Small intestine (tissue), 7 donors: ENCODE results near the gene ELOVL2. TPM values are rescaled to one million over a fixed set of nuclear protein-coding genes. Genes with fewer than 3 reads are reported as not detected.

Experiments used
- DNase-seq, 2 donors: peaks; one replicate each; pipeline versions ENCODE4 v3.0.0 to v3.0.0-alpha.2; 2013
- FAIRE-seq: peaks from 2 replicates; lab custom pipeline; 2012; peaks lifted over from hg19 to GRCh38; lab: Jason Lieb, UNC
- H3K27ac ChIP-seq, 3 donors: one replicate each; pipeline ENCODE4 v1.5.1; 2013; ENCODE audit warnings: low read length in 2 of 3, mild to moderate bottlenecking in 2 of 3, control low read depth in 1 of 3, inconsistent platforms in 1 of 3, low read depth in 1 of 3, moderate library complexity in 1 of 3
- H3K27me3 ChIP-seq, 3 donors: one replicate each; pipeline ENCODE4 v1.6.1; 2013; ENCODE audit warnings: low read length in 3 of 3, inconsistent platforms in 1 of 3; ENCODE audit not compliant: control insufficient read depth in 3 of 3, insufficient read depth in 3 of 3
- H3K36me3 ChIP-seq, 3 donors: one replicate each; pipeline ENCODE4 v1.6.1; 2013; ENCODE audit warnings: low read length in 3 of 3, inconsistent platforms in 1 of 3, low read depth in 1 of 3, mild to moderate bottlenecking in 1 of 3, moderate library complexity in 1 of 3; ENCODE audit not compliant: control insufficient read depth in 3 of 3, insufficient read depth in 2 of 3
- H3K4me1 ChIP-seq, 3 donors: one replicate each; pipeline ENCODE4 v1.6.1; 2013; ENCODE audit warnings: low read length in 2 of 3, inconsistent platforms in 1 of 3, low read depth in 1 of 3, mild to moderate bottlenecking in 1 of 3, moderate library complexity in 1 of 3; ENCODE audit not compliant: control insufficient read depth in 3 of 3, insufficient read depth in 2 of 3
- H3K4me3 ChIP-seq, 3 donors: one replicate each; pipeline ENCODE4 v1.5.1; 2013; ENCODE audit warnings: low read length in 3 of 3, control low read depth in 1 of 3, inconsistent platforms in 1 of 3, low read depth in 1 of 3, mild to moderate bottlenecking in 1 of 3, moderate library complexity in 1 of 3
- H3K9me3 ChIP-seq, 2 donors: one replicate each; pipeline ENCODE4 v1.6.1; 2013; ENCODE audit warnings: low read depth in 1 of 2, low read length in 1 of 2; ENCODE audit not compliant: control insufficient read depth in 2 of 2, insufficient read depth in 1 of 2
- WGBS, 3 donors: extraction: QIAGEN DNeasy Blood & Tissue Kit; methylation state at CpG; one replicate each; pipeline ENCODE4 v1.1.7; 2013; 5-methylcytosine and 5-hydroxymethylcytosine counted together
- polyA plus RNA-seq, 4 donors: library from polyadenylated mRNA; stranded (reverse) in 3 of 4; unstranded in 1 of 4; fragments of 200-250 nt in 3 of 4; fragments of 120-200 nt in 1 of 4; gene quantifications; one replicate each; pipeline versions ENCODE4 v1.2.1 to v1.2.3, GENCODE V29; 2013
- donor health status: healthy with polysubstance abuse.
- donor health status: control.
- donor health status: control.
- donor health status: Bipolar disorder and iron deficiency.
- donor health status: healthy.

Gene ELOVL2
- polyA plus RNA-seq, 4 donors: 0.48 to 4.8 TPM; not detected in 2

GRCh38 chr6:10945845-10946244 is 98.3 kb downstream of the ELOVL2 start:
- Histone ChIP-seq H3K27me3 (no peaks in the 10 kb centered on the region), H3K9me3 (no peaks in the 10 kb centered on the region), H3K4me1 (no peaks in the 10 kb centered on the region), H3K27ac (no peak overlapping the region), H3K36me3 (no peaks in the 10 kb centered on the region), H3K4me3 (no peak overlapping the region)
- DNase-seq (no peak), FAIRE-seq (no peak)
- 50 to 73% (median 68%) methylated on average over 1 of the region's 1 CpG for WGBS, 3 donors

GRCh38 chr6:10939840-10940239 is 104.3 kb downstream of the ELOVL2 start:
- H3K36me3 ChIP-seq: no peaks in the 10 kb centered on the region
- DNase-seq (no peak), FAIRE-seq (no peak)
- no peak overlapping the region for H3K27ac ChIP-seq
- no peaks in the 10 kb centered on the region for H3K4me1 ChIP-seq
- no peak overlapping the region for H3K4me3 ChIP-seq
- no peaks in the 10 kb centered on the region for H3K9me3 ChIP-seq
- no peaks in the 10 kb centered on the region for H3K27me3 ChIP-seq
- WGBS, 3 donors: 76 to 95% (median 91%) methylated on average over 2 of the region's 2 CpGs

DNA sequence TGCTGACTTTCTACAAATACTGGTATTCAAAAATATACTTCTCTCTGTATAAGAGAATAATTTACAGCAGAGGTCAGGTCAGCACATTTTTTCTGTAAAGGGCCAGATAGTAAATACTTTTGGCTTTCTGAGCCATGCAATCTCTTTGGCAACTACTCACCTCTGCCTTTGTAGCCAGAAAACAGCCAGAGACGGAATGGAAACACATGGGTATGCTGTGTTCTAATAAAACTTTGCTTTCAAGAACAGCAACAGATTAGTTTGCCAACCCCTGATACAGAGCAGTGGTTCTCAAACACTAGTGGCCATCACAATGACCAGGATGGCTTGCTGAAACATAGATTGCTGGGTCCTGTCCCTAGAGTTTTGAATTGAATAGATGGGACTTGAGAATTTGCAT is 111.0 kb downstream of the ELOVL2 start:
- Histone ChIP-seq H3K4me1 (no peaks in the 10 kb centered on the region), H3K36me3 (no peaks in the 10 kb centered on the region), H3K9me3 (peaks cover 0 to 8% of the 10 kb centered on the region in 2 donors), H3K27ac (no peak overlapping the region), H3K4me3 (no peak overlapping the region), H3K27me3 (no peaks in the 10 kb centered on the region)
- DNase-seq (no peak), FAIRE-seq (no peak)
- WGBS, 3 donors: 68 to 77% (median 73%) methylated on average over 1 of the region's 1 CpG

Other genes starting within 250 kb of the ELOVL2 start
- gene MAK, start 205.8 kb downstream of the ELOVL2 start, polyA plus RNA-seq: under 1 TPM in 2 of 4 donors, not detected in 2; 0.03 to 0.34 TPM
- gene GCM2, start 162.3 kb downstream of the ELOVL2 start, polyA plus RNA-seq: not detected
- under 1 TPM in 2 of 4 donors, not detected in 2; 0.07 to 0.40 TPM for gene SYCP2L, start 157.3 kb downstream of the ELOVL2 start, polyA plus RNA-seq
- gene SMIM13, start 49.5 kb upstream of the ELOVL2 start, polyA plus RNA-seq: 10 to 100 TPM in 1 of 4 donors, 1 to 10 TPM in 3; 2.4 to 11.0 (median 4.1) TPM
- gene ERVFRD-1, start 67.4 kb upstream of the ELOVL2 start, polyA plus RNA-seq: 1 to 10 TPM in 1 of 4 donors, under 1 TPM in 1, not detected in 2; 0.10 to 3.6 TPM
- 10 to 100 TPM; 13.6 to 17.6 (median 15.0) TPM for gene NEDD9, start 188.4 kb upstream of the ELOVL2 start, polyA plus RNA-seq